H1 (cell line): ENCODE data around the gene XDH. TPM values are rescaled to one million over a fixed set of nuclear protein-coding genes. Genes with fewer than 3 reads are reported as not detected.

ENCODE experiments used
- CTCF ChIA-PET: fragments of 300-600 bp; sonication (Branson Sonifier 250); formaldehyde crosslinking; loops from one replicate; lab custom pipeline; 2021; ENCODE audit not compliant: partially characterized antibody; lab: Charles Lee
- POLR2A ChIA-PET: fragments of 300-600 bp; sonication (Branson Sonifier 250); formaldehyde crosslinking; loops from one replicate; lab custom pipeline; 2021; ENCODE audit warnings: inconsistent platforms; ENCODE audit not compliant: partially characterized antibody; lab: Charles Lee
- DNase-seq, 2 experiments: peaks; one replicate each; pipeline versions ENCODE4 v3.0.0 to v3.0.0-alpha.2; 2010 to 2022; ENCODE audit warnings: low spot score in 2 of 2, low read depth in 1 of 2, mixed read lengths in 1 of 2
- FAIRE-seq: peaks from 2 replicates; lab custom pipeline; 2011; peaks lifted over from hg19 to GRCh38; lab: Jason Lieb, UNC
- H2AFZ ChIP-seq: 2 replicates; pipeline ENCODE4 v1.8.1; 2012; ENCODE audit warnings: low read length, inconsistent platforms
- H2AK5ac ChIP-seq: 2 replicates; pipeline ENCODE4 v1.6.1; 2013; ENCODE audit warnings: low read depth, low read length
- H2BK120ac ChIP-seq: replicated peaks from 2 replicates; pipeline ENCODE3; 2013; ENCODE audit warnings: low read depth, low read length, inconsistent platforms
- H2BK12ac ChIP-seq: 2 replicates; pipeline ENCODE4 v1.6.1; 2013; ENCODE audit warnings: low read depth, low read length
- H2BK15ac ChIP-seq: 2 replicates; pipeline ENCODE4 v1.6.1; 2013; ENCODE audit warnings: low read length
- H2BK20ac ChIP-seq: 2 replicates; pipeline ENCODE4 v1.6.1; 2013; ENCODE audit warnings: low read length
- H2BK5ac ChIP-seq: 2 replicates; pipeline ENCODE4 v1.6.1; 2013; ENCODE audit warnings: low read depth, low read length
- H3K14ac ChIP-seq: 2 replicates; pipeline ENCODE4 v1.6.1; 2013; ENCODE audit warnings: inconsistent platforms; ENCODE audit not compliant: insufficient read length
- H3K18ac ChIP-seq: 2 replicates; pipeline ENCODE4 v1.6.1; 2013; ENCODE audit warnings: low read length; ENCODE audit errors: extremely low read depth
- H3K23ac ChIP-seq: 2 replicates; pipeline ENCODE4 v1.6.1; 2013; ENCODE audit warnings: inconsistent platforms; ENCODE audit not compliant: insufficient read length
- H3K23me2 ChIP-seq: 2 replicates; pipeline ENCODE4 v1.6.1; 2013; ENCODE audit warnings: low read depth, low read length
- H3K27ac ChIP-seq: 2 replicates; pipeline ENCODE4 v1.6.1; 2011; ENCODE audit warnings: low read depth, low read length, inconsistent platforms
- H3K27me3 ChIP-seq, 4 experiments: replicated peaks in 1 of 4; 1 replicate in 1 of 4; 2 replicates in 3 of 4; pipeline versions ENCODE4 v1.6.1 to v1.8.1; 2011 to 2013; ENCODE audit warnings: low read length in 3 of 4, mild to moderate bottlenecking in 3 of 4, inconsistent platforms in 2 of 4, mixed read lengths in 2 of 4, moderate library complexity in 1 of 4; ENCODE audit not compliant: control insufficient read depth in 3 of 4, insufficient read depth in 3 of 4; ENCODE audit errors: extremely low read depth in 1 of 4
- H3K36me3 ChIP-seq, 4 experiments: 2 replicates each; pipeline versions ENCODE4 v1.6.1 to v1.8.1; 2011 to 2013; ENCODE audit warnings: mild to moderate bottlenecking in 4 of 4, low read length in 3 of 4, moderate library complexity in 2 of 4, control low read depth in 1 of 4, inconsistent platforms in 1 of 4; ENCODE audit not compliant: insufficient read depth in 4 of 4, control insufficient read depth in 2 of 4
- H3K4ac ChIP-seq: replicated peaks from 2 replicates; pipeline ENCODE3; 2013; ENCODE audit warnings: low read length, low read depth, mixed read lengths, inconsistent platforms; ENCODE audit not compliant: insufficient read length
- H3K4me1 ChIP-seq, 4 experiments: replicated peaks in 1 of 4; 1 replicate in 1 of 4; 2 replicates in 3 of 4; pipeline versions ENCODE4 v1.6.1 to v1.8.1; 2011 to 2013; ENCODE audit warnings: low read length in 3 of 4, inconsistent platforms in 2 of 4, mixed read lengths in 1 of 4; ENCODE audit not compliant: insufficient read depth in 4 of 4, control insufficient read depth in 3 of 4
- H3K4me2 ChIP-seq, 2 experiments: 2 replicates each; pipeline versions ENCODE4 v1.6.1 to v1.8.1; 2011 to 2013; ENCODE audit warnings: low read depth in 2 of 2, low read length in 2 of 2, control low read depth in 1 of 2, inconsistent platforms in 1 of 2, mild to moderate bottlenecking in 1 of 2; ENCODE audit not compliant: insufficient read depth in 1 of 2
- H3K4me3 ChIP-seq, 4 experiments: fragments of 200-600, 300-600 bp in 1 of 4; sonication (generic), shearing (Covaris generic), sonication (Bioruptor Twin) in 1 of 4; 2 replicates each; pipeline versions ENCODE4 v1.5.1 to v1.8.1; 2011 to 2016; ENCODE audit warnings: low read length in 4 of 4, low read depth in 3 of 4, control low read depth in 2 of 4, inconsistent platforms in 2 of 4, mild to moderate bottlenecking in 2 of 4, mixed read lengths in 1 of 4, moderate library complexity in 1 of 4; ENCODE audit not compliant: insufficient read depth in 2 of 4; ENCODE audit errors: extremely low read depth in 1 of 4
- H3K56ac ChIP-seq: replicated peaks from 2 replicates; pipeline ENCODE3; 2013; ENCODE audit warnings: low read depth, mild to moderate bottlenecking, mixed read lengths, low read length, inconsistent platforms; ENCODE audit not compliant: insufficient read length
- H3K79me1 ChIP-seq: 2 replicates; pipeline ENCODE4 v1.6.1; 2013; ENCODE audit warnings: low read depth, low read length, control low read depth
- H3K79me2 ChIP-seq, 2 experiments: 2 replicates each; pipeline versions ENCODE4 v1.6.1 to v1.8.1; 2012 to 2013; ENCODE audit warnings: low read length in 2 of 2, mild to moderate bottlenecking in 2 of 2, inconsistent platforms in 1 of 2; ENCODE audit not compliant: insufficient read depth in 2 of 2, control insufficient read depth in 1 of 2
- H3K9ac ChIP-seq, 4 experiments: replicated peaks in 1 of 4; 1 replicate in 1 of 4; 2 replicates in 3 of 4; pipeline versions ENCODE4 v1.6.1 to v1.8.1; 2011 to 2013; ENCODE audit warnings: low read depth in 3 of 4, low read length in 3 of 4, control low read depth in 2 of 4, mild to moderate bottlenecking in 2 of 4, moderate library complexity in 2 of 4, inconsistent platforms in 1 of 4; ENCODE audit errors: extremely low read depth in 1 of 4
- H3K9me3 ChIP-seq, 2 experiments: 2 replicates each; pipeline versions ENCODE4 v1.6.1 to v1.8.1; 2012 to 2013; ENCODE audit warnings: mild to moderate bottlenecking in 2 of 2, moderate library complexity in 2 of 2, control low read depth in 1 of 2, inconsistent platforms in 1 of 2, low read depth in 1 of 2, low read length in 1 of 2, mixed read lengths in 1 of 2; ENCODE audit not compliant: insufficient read depth in 2 of 2
- H4K20me1 ChIP-seq, 2 experiments: replicated peaks in 1 of 2; 2 replicates each; pipeline versions ENCODE3 to v1.8.1; 2011 to 2013; ENCODE audit warnings: inconsistent platforms in 2 of 2, low read length in 2 of 2, mild to moderate bottlenecking in 1 of 2; ENCODE audit not compliant: insufficient read depth in 2 of 2, control insufficient read depth in 1 of 2
- H4K5ac ChIP-seq: 2 replicates; pipeline ENCODE4 v1.6.1; 2013; ENCODE audit warnings: low read length, low read depth, mixed read lengths, inconsistent platforms; ENCODE audit not compliant: insufficient read length
- H4K8ac ChIP-seq: 2 replicates; pipeline ENCODE4 v1.8.0; 2013; ENCODE audit warnings: mild to moderate bottlenecking, moderate library complexity, low read length, inconsistent platforms; ENCODE audit not compliant: insufficient read depth; ENCODE audit errors: extremely low read depth
- H4K91ac ChIP-seq: replicated peaks from 2 replicates; pipeline ENCODE3; 2013; ENCODE audit warnings: low read length, mixed read lengths, inconsistent platforms; ENCODE audit not compliant: insufficient read length
- CTBP2 ChIP-seq: IDR thresholded peaks from 2 replicates; pipeline ENCODE4 v1.7.0; 2011; ENCODE audit warnings: borderline replicate concordance, mild to moderate bottlenecking, moderate library complexity, mixed read lengths, low read length; ENCODE audit not compliant: insufficient read depth, insufficient read length
- EP300 ChIP-seq, 2 experiments: IDR thresholded peaks; 1 replicate in 1 of 2; 2 replicates in 1 of 2; pipeline ENCODE4 v1.6.1; 2011 to 2012; ENCODE audit warnings: low read depth in 2 of 2, low read length in 2 of 2, mild to moderate bottlenecking in 2 of 2, borderline replicate concordance in 1 of 2, inconsistent platforms in 1 of 2, moderate library complexity in 1 of 2
- HDAC6 ChIP-seq: IDR thresholded peaks from one replicate; pipeline ENCODE4 v1.7.1; 2012; ENCODE audit warnings: low read depth, mild to moderate bottlenecking, inconsistent platforms, low read length, moderate library complexity
- KDM1A ChIP-seq: fragments of 200-600, 300-600 bp; sonication (generic); IDR thresholded peaks from 2 replicates; pipeline ENCODE4 v1.7.1; 2016; ENCODE audit warnings: mild to moderate bottlenecking, low read length, borderline replicate concordance
- POLR2AphosphoS5 ChIP-seq: IDR thresholded peaks from 2 replicates; pipeline ENCODE4 v1.6.1; 2011; ENCODE audit warnings: low read depth, low read length
- POU5F1 ChIP-seq: IDR thresholded peaks from 2 replicates; pipeline ENCODE4 v1.6.1; 2011; ENCODE audit warnings: low read depth, mild to moderate bottlenecking, low read length, moderate library complexity
- SAP30 ChIP-seq: fragments of 300-600 bp; sonication (generic); IDR thresholded peaks from 2 replicates; pipeline ENCODE4 v1.7.1; 2012; ENCODE audit warnings: low read length, moderate library complexity, mild to moderate bottlenecking, inconsistent platforms; ENCODE audit not compliant: insufficient read depth, insufficient replicate concordance
- SIRT6 ChIP-seq: IDR thresholded peaks from one replicate; pipeline ENCODE4 v1.7.1; 2012; ENCODE audit warnings: low read length, inconsistent platforms
- SP2 ChIP-seq: IDR thresholded peaks from 2 replicates; pipeline ENCODE4 v1.6.1; 2012; ENCODE audit warnings: mild to moderate bottlenecking, low read length, inconsistent platforms
- SRF ChIP-seq: IDR thresholded peaks from 2 replicates; pipeline ENCODE4 v1.6.1; 2011; ENCODE audit warnings: mild to moderate bottlenecking, low read depth, low read length, moderate library complexity
- TBP ChIP-seq: IDR thresholded peaks from 2 replicates; pipeline ENCODE4 v1.6.1; 2011; ENCODE audit warnings: low read depth, low read length, improper control_type of control experiment
- WGBS, 2 experiments: shearing (Covaris generic) in 1 of 2; methylation state at CpG; one replicate each; pipeline versions ENCODE4 v1.1.6 to v1.1.7; 2013 to 2015; ENCODE audit warnings: low lambda C conversion rate in 2 of 2, mixed read lengths in 2 of 2, inconsistent platforms in 1 of 2, low coverage in 1 of 2, missing lambda C conversion rate in 1 of 2; ENCODE audit not compliant: insufficient replicate concordance in 2 of 2, insufficient coverage in 1 of 2, insufficient read length in 1 of 2; ENCODE audit errors: extremely low coverage in 1 of 2, missing lambda C conversion rate in 1 of 2; 5-methylcytosine and 5-hydroxymethylcytosine counted together
- polyA plus RNA-seq, 7 experiments: library from polyadenylated mRNA; depleted of rRNA in 3 of 7; stranded (reverse) in 5 of 7; unstranded in 2 of 7; fragments of >200 nt in 5 of 7; fragments of 200-250 nt in 2 of 7; gene quantifications; 1 replicate in 5 of 7; 2 replicates in 1 of 7; 4 replicates in 1 of 7; pipeline versions ENCODE4 v1.2.1 to v1.2.3, GENCODE V29; 2011 to 2013; ENCODE audit warnings: missing spikeins in 2 of 7, mixed read lengths in 2 of 7
- total RNA-seq: library from RNA; stranded (reverse); fragmentation: NEBNext Ultra II Directional; extraction: Animal tissue kit (Norgen Biotek cat#: 25700); gene quantifications from 2 replicates; pipeline ENCODE4 v1.2.1, GENCODE V29; 2021

The XDH gene
- total and polyA plus RNA-seq, 2 of the 8 experiments (the other 6 are each of a cell fraction or from before 2014, with no cell fraction given) = 0.68 to 1.2 TPM

GRCh38 chr2:31378791-31379501 lies 35.6 kb downstream of the XDH start:
- H3K27me3 ChIP-seq = no peaks in the 10 kb centered on the region
- H2BK20ac ChIP-seq = no peak overlapping the region
- 84% methylated on average over 6 of the region's 6 CpGs; no CpG with 5 or more reads in 1 of the 2 experiments for WGBS, 2 experiments
- no peak overlapping the region for H3K18ac ChIP-seq
- H4K5ac ChIP-seq = no peak overlapping the region
- H3K9ac ChIP-seq = no peak overlapping the region
- no peak overlapping the region for H2BK5ac ChIP-seq
- no peaks in the 10 kb centered on the region for H3K79me1 ChIP-seq
- H3K23me2 ChIP-seq = no peaks in the 10 kb centered on the region; the same call in 1 of the 2 replicates
- ChIA-PET CTCF (interaction anchor here (1.0 to 1.6 kb wide), 2 partner anchors 9 to 17 kb away, joined by 3 to 8 read pairs; no protein-coding TSS in a partner anchor), POLR2A (no interaction called here)
- no peak overlapping the region for H2BK12ac ChIP-seq
- H3K56ac ChIP-seq = no peak overlapping the region
- H3K23ac ChIP-seq = no peak overlapping the region
- no peaks in the 10 kb centered on the region for H4K20me1 ChIP-seq
- H2AK5ac ChIP-seq = no peak overlapping the region
- no peak overlapping the region for H3K4me2 ChIP-seq
- H3K14ac ChIP-seq = no peak overlapping the region
- no peak overlapping the region for H4K91ac ChIP-seq
- no peak overlapping the region for H2AFZ ChIP-seq
- FAIRE-seq (no peak), DNase-seq (no peak)
- H4K8ac ChIP-seq = no peak overlapping the region
- H3K4ac ChIP-seq = no peak overlapping the region
- no peaks in the 10 kb centered on the region for H3K79me2 ChIP-seq
- peaks cover 16 to 17% of the 10 kb centered on the region in 2 experiments for H3K9me3 ChIP-seq
- H3K36me3 ChIP-seq = no peaks in the 10 kb centered on the region
- H3K27ac ChIP-seq = no peak overlapping the region
- H2BK120ac ChIP-seq = no peak overlapping the region
- H2BK15ac ChIP-seq = no peak overlapping the region
- H3K4me3 ChIP-seq = no peak overlapping the region
- H3K4me1 ChIP-seq = peaks cover 0 to 14% (median 8%) of the 10 kb centered on the region in 4 experiments; a peak in 6 of 7 replicates
- TF ChIP-seq TBP = no peak
- TF ChIP-seq CTBP2 = no peak
- no peak for TF ChIP-seq SP2
- no peak for TF ChIP-seq SIRT6
- no peak for TF ChIP-seq EP300 (IDR thresholded peaks at IDR 0.05; ENCODE audit: borderline replicate concordance in 1 of 2, low read depth in 2 of 2, low read length in 2 of 2)
- no peak for TF ChIP-seq KDM1A
- no peak for TF ChIP-seq SRF
- no peak for TF ChIP-seq SAP30
- TF ChIP-seq HDAC6 = no peak
- no peak for TF ChIP-seq POLR2AphosphoS5
- no peak for TF ChIP-seq POU5F1
